Stimulated activated CD8-positive, alpha-beta memory T cell treated with anti-CD3 and anti-CD28 coated beads, Interleukin-4, amount 100 ng/mL, for 1 hour (primary cell): ENCODE measurements around the gene GOT2.
"Not testable (repeated sequence)": the region's sequence is repeated elsewhere in the genome, so short reads cannot be mapped to it uniquely, and the experiment has no call there.

Source experiments
- DNase-seq, 2 donors: peaks; one replicate each; pipeline ENCODE4 v3.0.0-alpha.2; 2020; ENCODE audit warnings: low read depth in 2 of 2, low spot score in 1 of 2

GOT2 gene

GRCh38 chr16:58733671-58734458 lies at the start of gene GOT2:
TSS of gene GOT2 (minus strand) at chr16:58734316. CDS start at chr16:58734228, 88 bp downstream.
- peak; percentile 39 to 58 for DNase-seq

DNA sequence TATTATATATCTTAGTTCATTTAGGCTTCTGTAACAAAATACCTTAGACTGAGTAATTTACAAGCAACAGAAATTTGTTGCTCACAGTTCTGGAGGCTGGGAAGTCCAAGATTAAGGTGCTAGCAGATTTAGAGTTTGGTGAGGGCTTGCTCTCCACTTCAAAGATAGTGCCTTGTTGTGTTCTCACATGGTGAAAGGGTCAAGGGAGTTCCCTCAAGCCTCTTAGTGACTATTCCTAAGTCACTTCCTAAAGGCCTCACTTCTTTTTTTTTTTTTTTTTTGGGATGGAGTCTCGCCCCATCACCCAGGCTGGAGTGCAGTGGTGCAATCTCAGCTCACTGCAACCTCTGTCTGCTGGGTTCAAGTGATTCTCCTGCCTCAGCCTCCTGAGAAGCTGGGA lies 45.2 kb upstream of the GOT2 start:
- not testable (repeated sequence) for DNase-seq

GRCh38 chr16:58773870-58774269 lies 39.8 kb upstream of the GOT2 start:
- DNase-seq: no peak

DNA sequence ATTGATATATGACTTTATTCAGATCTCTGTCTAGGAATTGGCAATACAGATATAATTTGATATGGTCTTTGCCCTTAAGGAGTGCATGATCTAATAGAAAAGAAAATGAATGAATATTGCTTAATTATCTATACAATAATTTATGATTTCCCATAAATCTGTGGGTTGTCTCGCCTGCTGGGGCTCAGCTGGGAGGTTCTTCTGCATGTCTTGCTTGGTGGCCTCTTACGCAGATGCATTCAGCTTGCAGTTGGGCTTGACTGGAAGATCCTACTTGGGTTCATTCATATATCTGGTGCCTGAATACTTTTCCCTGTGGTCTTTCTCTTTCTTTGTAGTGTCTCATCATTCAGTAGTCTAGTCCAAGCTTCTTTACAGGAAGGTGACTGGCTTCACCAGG lies 34.0 kb upstream of the GOT2 start:
- no peak for DNase-seq

DNA sequence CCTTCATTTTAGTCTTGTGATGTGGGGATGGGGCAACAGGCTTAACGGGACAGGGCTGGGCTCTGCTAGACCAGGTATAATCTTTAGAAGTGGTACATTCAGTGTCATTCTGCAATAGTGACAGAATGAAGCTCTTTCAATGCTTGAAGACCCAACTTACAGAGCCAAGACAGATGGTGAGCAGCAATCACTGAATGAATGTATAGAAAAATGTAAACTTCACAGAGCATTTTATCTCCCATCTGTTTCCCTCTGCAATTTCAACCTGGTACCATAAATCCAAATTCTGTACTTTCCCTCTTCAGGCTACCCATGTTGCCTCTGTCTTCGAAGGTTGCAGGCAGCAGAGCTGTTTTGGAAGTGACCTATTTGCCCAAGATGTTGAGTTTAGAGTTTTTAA lies 33.5 kb upstream of the GOT2 start:
- no peak for DNase-seq

- DNase-seq: no peak
Observed at GRCh38 chr16:58756650-58757332, 22.7 kb upstream of the GOT2 start.

GRCh38 chr16:58755989-58756649 lies 22.0 kb upstream of the GOT2 start:
- DNase-seq: peak; percentile 40 to 58

- no peak for DNase-seq
Observed at GRCh38 chr16:58753711-58754134, 19.6 kb upstream of the GOT2 start.

- DNase-seq: no peak
Observed at GRCh38 chr16:58744497-58744896, 10.4 kb upstream of the GOT2 start.

DNA sequence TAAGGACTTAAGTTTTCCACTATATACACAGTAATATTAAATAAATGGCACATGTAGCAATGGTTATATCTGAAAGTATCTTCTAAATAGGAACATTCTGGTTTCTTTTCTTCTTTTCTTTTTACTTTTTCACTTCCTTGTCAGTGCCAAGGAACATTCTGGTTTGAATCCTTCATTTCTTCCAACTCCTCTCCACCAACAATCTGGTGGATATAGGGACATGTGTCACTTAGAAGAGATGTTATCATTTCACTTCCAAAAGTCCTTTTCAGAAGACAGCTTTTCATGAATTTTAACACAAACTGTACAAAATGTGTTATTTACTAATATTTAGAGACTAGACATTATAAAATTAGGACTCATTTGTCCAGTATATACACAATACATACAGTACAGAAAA lies 7.9 kb upstream of the GOT2 start:
- no peak for DNase-seq

GRCh38 chr16:58741166-58741565 lies 7.0 kb upstream of the GOT2 start:
- no peak for DNase-seq

GRCh38 chr16:58738672-58739296 lies 4.7 kb upstream of the GOT2 start:
- no peak for DNase-seq

GRCh38 chr16:58736341-58736740 lies 2.2 kb upstream of the GOT2 start:
- not testable (repeated sequence) for DNase-seq

- no peak for DNase-seq
Observed at GRCh38 chr16:58734459-58734787, 307 bp upstream of the GOT2 start.

GRCh38 chr16:58733248-58733670 lies 857 bp downstream of the GOT2 start:
- no peak for DNase-seq

GRCh38 chr16:58732545-58733247 lies 1.4 kb downstream of the GOT2 start:
- no peak for DNase-seq

GRCh38 chr16:58730724-58731370 lies 3.3 kb downstream of the GOT2 start:
- DNase-seq: no peak

GRCh38 chr16:58727796-58728568 lies 6.1 kb downstream of the GOT2 start:
- no peak for DNase-seq

DNA sequence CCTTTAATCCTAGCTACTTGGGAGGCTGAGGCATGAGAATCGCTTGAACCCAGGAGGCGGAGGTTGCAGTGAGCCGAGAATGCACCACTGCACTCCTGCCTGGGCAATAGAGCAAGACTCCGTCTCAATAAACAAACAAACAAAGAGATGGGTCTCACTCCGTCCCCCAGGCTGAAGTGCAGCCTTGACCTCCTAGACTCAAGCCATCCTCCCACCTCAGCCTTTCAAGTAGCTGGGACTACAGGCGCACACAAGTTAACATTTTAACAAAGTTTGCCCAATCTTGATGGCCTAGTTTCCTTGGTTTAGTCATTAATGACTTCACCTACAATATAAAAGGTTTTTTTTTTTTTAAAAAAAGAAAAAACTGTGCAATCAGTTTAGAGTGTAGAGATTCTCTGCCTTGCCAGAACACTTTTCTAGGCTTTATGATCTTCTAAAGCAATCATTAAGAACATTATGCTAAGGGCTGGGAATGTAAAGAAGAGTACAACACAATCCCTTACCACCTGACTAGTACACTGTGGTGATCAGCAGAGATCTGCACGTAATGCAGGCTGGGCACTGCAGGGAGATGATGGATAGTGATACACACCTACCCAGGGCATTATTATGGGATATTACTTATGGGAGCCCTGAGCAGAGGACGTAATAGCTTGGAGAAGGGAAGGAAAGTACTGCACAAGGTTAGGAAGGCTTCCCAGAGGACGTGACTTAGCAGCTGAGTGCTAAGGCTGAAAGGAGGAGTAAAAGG lies 6.9 kb downstream of the GOT2 start:
- no peak for DNase-seq
